ENCODE data around the gene FMNL2.

The FMNL2 gene

DNA sequence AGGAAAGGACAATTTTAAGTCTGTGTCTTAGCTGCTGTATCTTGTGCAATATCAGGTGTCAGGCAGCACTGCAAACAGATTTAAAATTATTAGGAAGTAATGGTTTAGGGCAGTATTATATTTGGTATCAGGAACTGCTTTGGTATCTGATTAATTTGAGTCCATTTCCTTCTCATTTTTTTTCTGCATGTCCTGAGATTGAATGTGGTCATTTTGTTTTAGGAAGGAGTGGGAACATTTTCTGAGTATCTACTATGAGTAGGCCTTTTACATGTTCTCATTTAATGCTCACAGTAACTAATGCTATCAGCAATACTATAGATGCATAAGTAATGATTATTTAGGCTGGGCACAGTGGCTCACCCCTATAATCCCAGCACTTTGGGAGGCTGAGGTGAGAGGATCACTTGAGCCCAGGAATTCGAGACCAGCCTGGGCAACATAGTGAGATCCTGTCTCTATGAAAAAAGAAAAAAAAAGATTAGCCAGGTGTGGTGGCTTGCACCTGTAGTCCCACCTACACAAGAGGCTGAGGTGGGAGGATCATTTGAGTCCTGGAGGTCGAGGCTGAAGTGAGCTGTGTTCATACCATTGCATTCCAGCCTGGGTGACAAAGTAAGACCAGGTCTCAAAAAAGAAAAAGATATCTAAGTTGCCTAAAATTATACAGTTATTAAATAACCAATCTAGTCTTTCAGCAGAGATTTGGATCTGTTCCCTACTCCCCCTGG lies 4.7 kb downstream of the FMNL2 start:
- DNase-seq: no peak

DNA sequence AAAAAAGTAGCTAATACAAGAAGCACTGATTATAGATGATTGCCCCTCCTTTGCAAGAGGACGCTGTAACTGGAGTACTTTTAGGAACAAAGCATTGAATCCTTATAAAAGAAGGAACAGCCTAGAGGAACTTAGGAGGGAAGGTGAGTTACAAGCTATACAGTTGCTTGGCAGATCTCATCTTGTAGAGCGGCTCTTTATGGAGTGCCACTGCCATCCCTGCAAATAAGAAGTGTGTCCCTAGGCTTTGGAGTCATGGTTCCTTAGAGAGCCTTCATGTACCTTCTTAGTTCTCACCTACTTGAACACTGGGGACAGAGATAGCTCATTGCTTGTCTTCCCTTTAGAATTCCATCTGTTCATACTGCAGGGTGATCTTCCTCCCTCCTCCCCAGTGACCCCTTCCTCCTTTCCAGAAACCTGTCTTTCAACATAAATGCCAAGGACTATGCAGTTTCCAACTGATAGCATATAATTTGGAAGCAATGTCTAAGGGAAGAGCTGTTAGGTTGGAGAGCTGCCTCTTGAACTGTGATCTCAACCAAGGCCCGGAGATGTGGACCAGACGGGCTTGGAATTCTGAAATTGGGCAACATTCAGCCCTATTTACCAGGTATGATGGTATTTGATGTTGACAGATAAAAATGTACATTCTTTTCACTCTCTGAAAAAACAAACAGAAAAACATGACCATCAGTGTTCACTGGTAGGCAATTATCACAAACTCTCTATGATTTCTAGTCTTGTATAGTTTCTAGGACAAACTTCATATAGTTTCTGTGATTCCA lies 7.5 kb downstream of the FMNL2 start:
- no peak for DNase-seq

DNA sequence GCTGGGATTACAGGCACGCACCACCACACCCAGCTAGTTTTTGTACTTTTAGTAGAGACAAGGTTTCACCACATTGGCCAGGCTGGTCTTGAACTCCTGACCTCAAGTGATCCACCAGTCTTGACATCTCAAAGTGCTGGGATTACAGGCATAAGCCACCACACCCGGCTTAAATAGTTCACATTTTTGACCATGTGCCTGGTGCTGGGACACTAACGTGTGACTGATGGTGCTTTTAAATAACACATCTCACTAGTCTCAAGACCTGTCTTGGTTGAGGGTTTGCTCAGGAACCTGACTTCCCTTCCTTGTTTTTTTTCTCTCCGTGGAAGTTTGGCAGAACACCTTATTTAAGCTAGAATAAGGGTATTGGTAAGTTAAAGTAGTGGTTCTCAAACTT lies 8.5 kb downstream of the FMNL2 start:
- DNase-seq: no peak

DNA sequence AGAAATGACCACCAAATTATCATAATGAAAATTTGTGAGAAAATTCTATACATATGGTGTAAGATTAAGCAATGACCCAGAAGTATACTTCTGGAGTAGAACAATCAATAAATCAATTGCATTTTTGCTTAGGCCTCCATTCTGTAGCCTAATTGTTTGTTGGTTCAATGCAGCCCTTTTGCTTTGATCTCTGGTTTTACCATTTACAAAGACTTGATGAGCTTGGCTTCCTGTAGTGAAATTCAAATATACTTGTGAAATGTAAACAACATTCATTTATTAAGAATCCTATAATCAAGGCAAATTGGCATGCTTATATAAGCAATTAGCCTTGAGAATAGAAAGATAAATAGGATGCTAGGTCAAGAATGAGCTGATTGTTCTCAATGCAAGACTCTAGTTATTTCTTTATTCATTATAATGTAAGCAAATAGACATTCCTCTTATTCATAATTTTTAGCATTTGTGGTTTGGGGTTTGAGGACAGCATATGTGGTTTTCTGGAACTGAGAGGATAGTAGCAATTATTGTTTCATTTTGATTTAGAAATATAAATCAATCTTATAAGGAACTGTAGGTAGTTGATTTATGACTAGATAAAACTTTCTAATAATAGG lies 9.7 kb downstream of the FMNL2 start:
- DNase-seq: no peak

DNA sequence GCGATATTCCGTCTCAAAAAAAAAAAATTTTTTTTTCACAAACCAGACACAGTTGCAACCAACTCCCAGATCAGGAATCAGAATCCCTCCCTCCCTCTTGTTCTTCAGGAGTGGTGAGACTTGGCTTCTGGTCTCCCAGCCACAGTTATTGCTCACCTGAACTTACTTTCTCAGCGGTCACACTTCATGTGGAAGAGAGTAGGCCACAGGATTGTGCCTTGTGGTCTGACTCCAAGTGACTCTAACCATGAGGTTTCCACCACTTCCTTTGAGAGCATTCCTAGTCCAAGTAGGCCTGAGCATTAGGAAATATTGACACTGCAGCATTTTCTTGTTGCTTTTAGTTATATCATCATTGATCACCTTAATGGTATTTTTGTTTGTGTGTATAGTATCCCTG lies 12.1 kb downstream of the FMNL2 start:
- no peak for DNase-seq

DNA sequence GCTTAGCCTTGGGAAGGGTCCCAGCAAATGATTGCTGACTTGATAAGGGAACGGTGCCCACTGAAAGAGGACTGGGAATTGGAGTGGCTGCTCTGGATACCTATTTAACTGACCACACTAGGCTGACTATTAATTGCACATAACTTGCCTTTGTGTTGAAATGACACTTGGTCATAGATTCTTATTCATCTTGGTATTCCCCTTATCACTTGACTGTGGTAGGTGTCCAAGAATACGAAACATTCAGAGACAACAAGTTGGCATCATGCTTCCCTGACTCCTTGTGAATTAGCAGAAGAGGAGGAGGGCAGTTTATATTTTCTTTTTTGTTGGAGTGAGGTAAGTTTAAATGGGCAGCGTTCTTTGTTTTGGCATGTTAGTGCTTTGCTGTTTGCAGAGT lies 13.4 kb downstream of the FMNL2 start:
- no peak for DNase-seq

DNA sequence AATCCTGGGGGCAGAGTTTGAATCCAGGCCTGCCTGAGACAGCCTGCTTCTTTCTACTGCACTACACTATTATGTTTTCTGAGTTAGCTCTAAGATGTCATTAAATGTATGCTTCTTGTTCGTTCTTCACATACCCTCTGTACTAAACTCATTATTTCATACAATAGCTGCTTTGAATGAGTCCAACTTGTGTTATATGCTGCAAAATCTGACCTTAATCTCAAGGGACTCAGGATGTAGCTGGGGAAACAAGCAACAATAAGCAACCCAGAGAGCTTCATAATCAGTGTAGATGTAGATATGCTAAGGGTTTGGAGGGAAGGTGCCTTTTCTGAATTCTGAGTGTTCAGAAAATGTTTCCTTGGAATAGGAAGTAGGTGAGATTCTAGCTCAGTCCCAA lies 14.4 kb downstream of the FMNL2 start:
- DNase-seq: no peak

DNA sequence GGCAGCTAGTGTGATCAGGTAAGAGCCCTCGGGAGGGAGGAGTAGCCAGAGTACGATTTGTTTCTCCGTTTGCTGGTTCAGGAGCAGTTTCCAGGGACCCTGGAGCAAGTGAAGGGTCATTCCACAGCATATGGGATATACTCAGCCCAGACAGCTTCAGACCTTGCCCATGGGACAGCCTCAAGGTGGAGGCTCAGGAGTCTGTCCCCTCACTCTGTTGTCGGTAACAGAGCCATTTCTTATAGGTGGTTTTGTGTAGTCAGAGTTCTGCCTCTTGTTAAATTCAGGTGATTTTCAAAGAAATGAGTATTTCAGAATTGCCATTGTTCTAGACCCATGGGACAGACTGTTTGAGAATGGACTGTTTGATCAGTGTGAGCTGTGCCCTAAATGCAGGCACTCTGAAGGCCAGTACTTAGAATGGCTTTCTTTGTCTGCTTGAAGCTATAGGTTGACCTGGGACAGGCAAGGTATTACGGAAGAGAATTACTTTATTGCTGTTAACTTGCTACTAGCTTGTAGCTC lies 15.2 kb downstream of the FMNL2 start:
- DNase-seq: no peak

DNA sequence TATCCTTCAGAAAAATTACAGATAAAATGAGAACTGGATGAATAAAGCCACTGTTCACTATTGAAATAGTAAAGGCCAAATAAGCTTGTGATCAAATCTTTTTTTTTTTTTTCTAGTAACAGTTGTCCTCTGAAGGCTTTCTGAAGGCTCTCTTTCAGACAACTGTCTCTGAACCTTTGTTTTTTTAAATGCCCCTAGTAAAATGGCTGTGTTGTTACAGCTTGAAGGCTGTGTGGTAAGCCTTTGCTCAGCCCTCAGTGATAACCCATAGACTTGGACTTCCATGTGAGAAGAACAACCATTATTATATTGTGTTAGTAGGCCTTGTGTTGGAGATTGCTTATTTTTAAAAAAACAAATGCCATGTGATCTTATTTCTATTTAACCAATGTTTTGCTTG lies 17.6 kb downstream of the FMNL2 start:
- DNase-seq: no peak

DNA sequence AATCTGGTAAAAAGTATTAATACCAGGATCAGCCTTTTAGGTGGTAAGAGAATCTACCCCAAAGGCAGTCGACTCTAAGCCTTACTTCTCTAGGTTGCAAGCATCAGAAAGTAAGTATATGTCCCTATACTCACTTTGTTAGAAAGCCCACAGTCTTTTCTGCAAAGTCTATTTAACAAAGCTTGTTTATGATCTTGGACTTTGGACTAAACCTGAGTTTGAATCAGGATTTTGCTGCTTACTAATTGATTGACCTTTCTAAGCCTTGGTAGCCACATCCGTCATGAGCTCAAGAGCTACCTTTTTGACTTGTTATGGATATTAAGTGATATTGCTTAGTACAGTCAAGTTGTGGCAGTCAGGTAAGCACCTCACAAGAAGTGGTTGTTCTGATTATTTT lies 18.4 kb downstream of the FMNL2 start:
- DNase-seq: no peak

DNA sequence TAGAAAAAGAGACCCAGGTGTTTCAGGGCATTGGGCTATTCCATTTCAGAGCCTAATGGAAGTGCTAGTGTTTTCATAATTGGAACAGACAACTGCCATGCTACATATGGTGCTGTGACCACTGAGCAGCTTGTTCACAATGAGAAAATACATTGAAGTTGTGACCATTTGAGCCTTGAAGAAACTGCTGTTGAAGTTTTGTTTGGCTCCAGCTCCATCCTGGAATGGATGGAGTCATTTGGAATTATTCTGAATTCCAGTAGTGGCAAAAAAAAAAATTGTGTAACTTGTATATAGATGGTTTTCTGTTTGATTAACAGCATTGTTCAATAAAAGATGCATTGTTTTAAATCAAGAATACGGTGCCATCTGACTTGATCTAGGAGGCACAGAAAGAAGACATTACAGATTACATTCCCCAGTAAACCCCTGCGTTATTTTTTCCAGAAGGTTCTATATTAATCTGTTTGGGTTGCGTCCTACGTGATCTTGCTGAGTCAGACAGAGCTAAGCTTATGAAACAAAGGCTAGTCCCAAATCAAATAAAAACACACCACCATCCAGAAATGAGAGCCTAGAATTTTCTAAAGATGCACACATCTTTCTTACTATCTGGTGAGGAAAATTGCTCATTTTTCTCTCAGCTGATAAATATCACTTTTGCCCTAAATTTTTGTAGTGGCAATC lies 19.2 kb downstream of the FMNL2 start:
- no peak for DNase-seq

DNA sequence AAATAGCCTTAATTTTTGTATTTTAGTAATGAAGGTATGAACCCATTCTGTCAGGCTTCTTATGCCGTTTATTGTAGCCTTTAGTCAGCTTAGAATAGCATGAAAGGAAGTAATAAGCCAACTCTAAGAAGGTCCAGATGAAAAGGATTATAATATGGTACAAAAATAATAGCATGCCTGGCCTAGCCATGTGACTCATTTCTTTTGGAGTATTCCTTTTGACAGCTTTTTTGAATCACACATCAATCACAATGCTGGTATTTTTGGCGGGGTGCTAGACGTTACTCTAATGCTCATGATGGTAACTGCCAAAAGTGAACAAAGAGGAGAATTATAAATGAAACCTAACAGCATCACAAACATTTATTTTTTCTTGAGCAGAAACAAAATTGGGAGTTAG lies 19.9 kb downstream of the FMNL2 start:
- DNase-seq: no peak

DNA sequence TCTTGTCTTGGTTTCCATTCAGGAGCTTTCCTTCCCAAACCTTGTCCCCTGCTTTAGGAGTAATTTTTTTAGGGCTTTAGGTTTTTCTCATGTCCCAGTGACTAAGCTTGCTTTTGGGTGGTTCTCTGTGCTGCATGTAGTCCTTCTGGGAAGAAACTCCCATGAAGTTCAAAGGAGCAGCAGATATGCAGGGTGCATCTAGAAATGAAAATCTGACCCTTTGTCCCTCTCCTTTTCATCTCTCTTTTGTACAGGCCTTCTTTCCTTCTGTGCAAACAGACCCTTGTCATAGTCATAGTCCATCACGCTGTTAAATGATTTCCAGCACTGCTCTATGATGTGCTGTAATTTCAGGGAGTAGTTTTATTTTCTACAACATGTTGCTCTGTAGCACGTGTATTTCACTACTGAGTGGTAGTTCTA lies 20.4 kb downstream of the FMNL2 start:
- no peak for DNase-seq

DNA sequence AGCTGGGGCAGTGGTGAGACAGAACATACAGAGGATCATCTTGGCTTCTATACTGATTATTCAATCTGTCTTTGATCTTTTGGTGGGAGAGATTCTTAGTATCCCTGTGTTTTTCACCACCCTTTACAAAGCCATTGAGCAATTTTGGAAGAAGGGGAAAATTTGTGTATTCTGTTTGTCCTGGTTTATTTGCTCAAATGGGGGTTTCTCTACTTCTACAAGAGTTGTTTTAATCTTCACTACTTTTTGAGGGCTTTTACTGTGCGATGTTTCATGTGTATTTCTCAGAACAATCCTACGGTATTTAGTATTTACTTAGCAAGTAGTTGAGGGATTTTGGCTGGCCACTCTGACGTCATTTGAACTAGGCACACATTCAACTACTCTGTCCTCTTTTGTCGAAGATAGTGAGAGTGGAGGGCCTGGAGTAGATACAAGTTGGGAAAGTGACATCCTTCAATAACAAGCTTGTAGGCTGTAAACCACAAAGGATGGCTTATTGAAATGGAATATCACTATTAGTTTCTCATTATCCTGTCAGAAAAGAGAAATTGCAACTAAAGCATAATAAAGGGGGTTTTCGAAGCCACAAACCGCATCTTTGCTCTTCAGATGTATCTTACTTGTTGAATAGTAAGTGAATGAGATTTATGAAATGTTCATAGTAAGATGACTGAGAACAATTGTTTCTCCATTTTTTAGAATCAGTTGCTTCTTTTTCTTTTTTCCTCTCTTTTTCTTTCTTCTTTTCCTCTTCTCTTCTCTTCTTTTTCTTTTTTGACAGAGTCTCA lies 24.8 kb downstream of the FMNL2 start:
- no peak for DNase-seq

DNA sequence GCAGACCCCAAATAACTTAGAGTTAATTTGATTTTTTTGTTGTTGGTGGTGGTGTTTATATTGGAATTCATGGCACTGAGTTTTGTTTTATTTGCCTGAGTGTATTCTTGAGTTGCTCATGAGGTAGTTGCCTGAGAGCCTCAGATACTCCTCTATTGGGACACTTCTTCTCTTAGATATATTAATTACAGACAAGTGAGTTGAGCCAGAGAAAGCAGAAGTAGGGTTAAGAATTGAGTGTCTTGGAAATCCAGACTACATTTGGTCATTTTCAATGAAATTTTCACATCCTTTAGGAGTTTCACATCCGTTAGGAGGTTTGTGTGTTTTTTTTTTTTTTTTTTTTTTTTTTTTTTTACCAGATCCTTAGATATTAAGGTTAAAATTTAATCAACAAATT lies 29.0 kb downstream of the FMNL2 start:
- DNase-seq: no peak

DNA sequence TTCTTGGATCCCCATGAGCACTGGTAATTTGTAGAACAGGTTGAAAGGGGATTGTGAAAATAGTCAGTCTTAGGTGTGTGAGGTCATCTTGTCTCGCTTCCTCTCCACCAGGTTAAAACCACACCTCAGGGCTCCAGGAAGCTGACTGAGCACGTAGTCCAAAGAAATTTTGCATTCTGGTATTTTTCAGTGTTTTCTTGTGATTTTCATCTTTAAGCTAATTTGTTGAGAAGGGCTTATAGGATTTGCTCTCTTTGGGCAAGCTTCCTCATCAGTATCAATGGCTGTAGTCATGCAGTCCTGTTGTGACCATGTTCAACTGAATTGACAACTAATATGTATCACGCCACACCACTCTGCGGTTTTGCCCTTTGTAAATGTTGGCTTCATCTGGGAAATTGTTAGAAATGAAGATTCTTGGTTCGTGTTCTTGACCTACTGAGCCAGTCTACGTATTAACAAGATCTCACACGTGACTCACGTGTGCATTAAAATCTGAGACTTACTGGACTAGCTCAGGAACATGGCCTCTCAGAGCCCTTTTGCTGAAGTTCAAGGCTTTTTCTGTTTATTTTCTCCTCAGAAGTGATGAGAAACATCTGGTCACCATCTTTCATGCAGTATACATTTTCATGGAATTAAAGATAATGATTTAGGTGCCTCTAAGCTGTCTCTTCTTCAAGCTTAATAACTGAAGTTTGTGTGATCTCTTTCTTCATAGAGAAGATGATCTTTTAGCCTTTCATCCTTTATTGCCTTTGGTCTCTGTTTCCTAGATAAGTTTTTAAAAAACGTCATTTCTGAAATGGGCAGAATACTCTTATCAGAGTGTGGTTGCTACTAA lies 32.8 kb downstream of the FMNL2 start:
- no peak for DNase-seq

DNA sequence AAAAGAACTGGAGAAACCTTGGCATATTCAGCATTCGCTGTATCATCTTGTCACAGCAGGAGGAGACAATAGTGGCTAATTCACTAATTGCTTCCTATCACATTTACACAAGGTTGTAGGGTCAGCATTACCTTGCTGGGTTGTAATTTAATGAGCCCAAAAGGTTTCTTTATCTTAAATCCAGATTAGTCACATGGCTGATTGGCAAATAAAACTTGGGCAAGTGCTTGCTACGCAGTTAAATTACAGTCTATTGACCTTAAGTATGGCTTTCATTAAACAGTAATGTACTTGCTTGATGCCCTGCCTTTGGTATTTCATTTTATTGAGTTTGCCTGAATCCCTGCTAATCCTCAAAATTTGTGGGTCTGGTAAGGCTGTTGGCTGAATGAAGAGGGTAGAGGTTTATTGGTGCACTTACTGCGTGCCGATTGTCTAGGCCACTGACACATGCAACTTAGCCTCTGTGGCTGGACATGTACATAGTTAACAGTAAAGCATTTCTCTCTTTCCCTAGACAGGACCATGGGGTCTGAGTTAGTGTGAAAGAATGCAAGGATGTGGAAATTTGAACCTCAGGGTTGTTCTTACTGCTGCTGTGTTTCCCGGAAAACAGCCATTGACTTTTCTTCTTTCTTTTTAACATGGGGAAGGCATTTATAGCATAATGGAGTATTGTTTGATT lies 34.3 kb downstream of the FMNL2 start:
- no peak for DNase-seq

DNA sequence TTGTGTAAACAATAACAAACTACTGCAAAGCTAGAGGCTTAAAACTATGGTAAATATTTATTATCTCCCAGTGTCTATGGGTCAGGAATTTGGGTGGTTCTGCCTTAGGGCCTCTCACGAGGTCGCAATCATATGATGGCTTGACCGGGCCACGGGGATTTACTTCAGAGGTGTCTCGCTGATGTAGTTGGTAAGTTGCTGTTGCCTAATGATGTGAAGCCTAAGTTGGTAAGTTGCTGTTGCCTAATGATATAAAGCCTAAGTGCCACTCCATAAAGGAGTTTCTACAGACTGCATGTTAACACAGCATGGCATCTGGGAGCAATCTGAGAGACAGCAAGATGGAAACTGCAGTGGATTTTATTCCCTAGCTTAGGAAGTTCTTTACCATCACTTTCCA lies 35.8 kb downstream of the FMNL2 start:
- DNase-seq: no peak

DNA sequence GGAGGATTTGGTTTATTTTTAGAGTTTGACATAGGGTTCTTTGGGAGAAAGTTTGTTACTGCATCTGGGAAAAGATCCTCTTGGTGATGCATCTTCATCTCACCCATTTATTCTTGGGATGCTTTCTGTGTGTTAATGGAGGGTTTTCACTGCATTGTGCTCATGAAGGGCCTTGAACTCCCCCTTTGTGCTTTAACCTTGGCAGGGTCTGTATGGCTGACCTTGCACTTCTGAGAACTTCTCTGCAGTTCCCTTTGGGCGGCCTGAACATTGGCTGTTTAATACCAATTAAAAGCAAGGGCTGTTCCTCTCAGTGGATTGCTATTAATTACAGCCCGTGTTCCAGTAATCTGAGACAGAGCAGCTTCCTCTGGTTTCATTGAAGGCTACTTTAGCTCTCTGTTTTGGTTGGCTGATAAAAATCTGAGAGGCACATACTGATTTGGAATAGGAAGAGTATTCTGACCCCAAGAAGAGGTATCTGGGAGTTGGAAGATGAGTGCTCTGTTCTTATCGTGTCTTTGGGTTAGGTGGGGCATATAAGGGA lies 37.5 kb downstream of the FMNL2 start:
- no peak for DNase-seq

DNA sequence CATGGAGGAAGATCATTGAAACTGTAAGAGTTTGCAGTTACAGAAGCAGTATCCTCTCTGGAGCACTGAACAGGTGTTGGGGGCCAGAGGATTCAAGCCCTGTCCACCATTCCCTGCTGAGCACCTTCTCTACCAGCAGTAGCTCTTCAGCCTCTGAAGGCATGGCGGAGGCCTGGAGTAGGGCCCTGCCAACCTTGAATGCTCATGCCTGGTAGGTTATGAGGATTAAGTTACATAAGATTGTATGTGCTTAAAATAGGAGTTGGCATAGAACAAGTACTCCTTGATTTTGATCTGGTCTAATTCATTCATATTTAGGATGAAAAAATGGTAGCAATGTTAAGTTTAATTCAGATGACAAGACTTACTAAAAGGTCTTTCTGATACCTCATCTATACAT lies 40.2 kb downstream of the FMNL2 start:
- no peak for DNase-seq

DNA sequence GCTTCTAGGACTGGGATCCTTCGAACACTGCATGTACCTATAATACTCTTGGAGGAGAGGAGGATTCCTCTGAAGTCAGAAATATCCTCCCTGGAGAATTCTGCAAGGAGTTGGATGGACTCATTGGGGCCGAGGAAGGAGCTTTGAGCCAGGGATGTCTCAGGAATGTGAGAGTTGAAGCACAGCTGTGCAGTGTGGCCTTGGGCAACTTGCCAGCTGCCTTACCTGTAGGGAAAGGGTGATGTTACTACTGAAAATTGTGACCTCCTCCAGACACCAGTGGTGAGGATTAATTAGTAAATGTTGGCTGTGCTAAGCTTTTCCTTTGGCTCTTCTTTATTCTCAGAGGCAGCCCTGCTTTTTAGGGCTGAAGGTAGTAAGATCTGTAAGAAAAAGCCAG lies 41.4 kb downstream of the FMNL2 start:
- DNase-seq: no peak

Measured in CD4-positive, alpha-beta T cell treated with Interleukin-1 beta for 1 hour (primary cell).